ENCODE results near the gene DYNLRB2. TPM values are rescaled to one million over a fixed set of nuclear protein-coding genes. Genes with fewer than 3 reads are reported as not detected.

Gene DYNLRB2
- total RNA-seq, 1 donor, result not detected

DNA sequence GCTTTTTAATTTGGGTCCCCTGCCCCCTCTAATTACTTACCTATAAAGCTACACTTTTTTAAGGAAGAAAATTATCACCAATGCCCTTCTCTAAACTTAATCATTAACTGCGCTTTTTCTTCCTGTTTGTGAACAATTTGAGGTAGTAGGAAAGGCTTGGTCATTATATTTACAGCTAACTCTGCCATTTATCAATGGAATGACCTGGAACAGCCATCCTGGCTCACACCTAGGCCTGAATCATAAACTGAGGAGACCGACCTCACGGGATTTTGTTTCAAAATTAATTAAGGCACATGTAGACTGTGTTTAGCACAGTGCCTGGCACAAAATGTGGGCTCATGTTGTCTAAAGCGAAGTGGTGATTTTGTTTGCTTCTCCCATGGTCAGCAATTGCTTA, 15.4 kb upstream of the DYNLRB2 start:
- DNase-seq (ENCODE audit: insufficient read length, low spot score, missing footprints), result no peak
- H3K79me2 ChIP-seq (ENCODE audit: insufficient read depth, low read length), result no peaks in the 10 kb centered on the region
- H3K27me3 ChIP-seq (ENCODE audit: insufficient read depth, low read length), result peaks cover 6% of the 10 kb centered on the region
- H3K4me1 ChIP-seq (ENCODE audit: insufficient read depth, low read length), result no peaks in the 10 kb centered on the region
- H3K4me3 ChIP-seq (ENCODE audit: insufficient read depth, low read length), result no peak overlapping the region
- TF ChIP-seq, protein P1, sequence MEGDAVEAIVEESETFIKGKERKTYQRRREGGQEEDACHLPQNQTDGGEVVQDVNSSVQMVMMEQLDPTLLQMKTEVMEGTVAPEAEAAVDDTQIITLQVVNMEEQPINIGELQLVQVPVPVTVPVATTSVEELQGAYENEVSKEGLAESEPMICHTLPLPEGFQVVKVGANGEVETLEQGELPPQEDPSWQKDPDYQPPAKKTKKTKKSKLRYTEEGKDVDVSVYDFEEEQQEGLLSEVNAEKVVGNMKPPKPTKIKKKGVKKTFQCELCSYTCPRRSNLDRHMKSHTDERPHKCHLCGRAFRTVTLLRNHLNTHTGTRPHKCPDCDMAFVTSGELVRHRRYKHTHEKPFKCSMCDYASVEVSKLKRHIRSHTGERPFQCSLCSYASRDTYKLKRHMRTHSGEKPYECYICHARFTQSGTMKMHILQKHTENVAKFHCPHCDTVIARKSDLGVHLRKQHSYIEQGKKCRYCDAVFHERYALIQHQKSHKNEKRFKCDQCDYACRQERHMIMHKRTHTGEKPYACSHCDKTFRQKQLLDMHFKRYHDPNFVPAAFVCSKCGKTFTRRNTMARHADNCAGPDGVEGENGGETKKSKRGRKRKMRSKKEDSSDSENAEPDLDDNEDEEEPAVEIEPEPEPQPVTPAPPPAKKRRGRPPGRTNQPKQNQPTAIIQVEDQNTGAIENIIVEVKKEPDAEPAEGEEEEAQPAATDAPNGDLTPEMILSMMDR (IDR thresholded peaks at IDR 0.05; ENCODE audit: extremely low read depth, low read depth, low read length), result no peak
- H3K36me3 ChIP-seq (ENCODE audit: insufficient read depth, low read length), result no peaks in the 10 kb centered on the region
- H3K9me3 ChIP-seq (ENCODE audit: low read depth, low read length), result no peaks in the 10 kb centered on the region
- no peaks in the 10 kb centered on the region for H4K20me1 ChIP-seq (ENCODE audit: insufficient read depth, low read length)
- H2AFZ ChIP-seq (ENCODE audit: low read length), result no peak overlapping the region
- H3K27ac ChIP-seq (ENCODE audit: low read depth, low read length), result no peak overlapping the region
- H3K4me2 ChIP-seq (ENCODE audit: insufficient read depth, low read length), result no peak overlapping the region

DNA sequence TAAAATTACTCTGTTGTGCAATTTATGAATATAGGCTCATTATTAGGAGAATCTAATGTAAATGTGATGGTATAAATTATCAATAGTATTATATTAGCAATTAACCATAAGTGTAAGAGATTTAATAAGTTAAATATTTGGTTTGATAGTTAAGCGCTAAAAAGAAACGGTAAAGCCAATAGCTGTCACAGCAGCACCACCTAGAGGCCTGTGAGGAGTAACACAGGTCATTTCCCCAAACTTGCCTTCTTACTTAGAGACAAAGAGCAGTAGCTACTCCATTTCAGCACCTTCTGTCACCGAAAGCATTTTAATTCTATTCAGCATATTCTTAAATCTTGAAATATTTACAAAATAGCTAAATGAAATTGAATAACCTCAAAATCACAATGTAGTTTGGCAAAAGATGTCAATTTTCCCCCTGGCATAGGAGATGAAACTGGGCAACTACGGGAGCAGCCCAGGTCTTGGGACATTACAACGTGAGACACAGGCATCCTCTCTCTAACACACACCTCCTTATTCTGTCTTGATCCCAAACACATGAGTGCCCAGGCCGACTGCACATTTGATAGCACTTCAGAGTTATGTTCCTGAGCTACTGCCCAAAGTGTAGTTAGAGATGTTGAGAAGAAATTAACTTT, 14.3 kb upstream of the DYNLRB2 start:
- no peak overlapping the region for H3K27ac ChIP-seq (ENCODE audit: low read depth, low read length)
- H3K79me2 ChIP-seq (ENCODE audit: insufficient read depth, low read length), result no peaks in the 10 kb centered on the region
- DNase-seq (ENCODE audit: insufficient read length, low spot score, missing footprints), result peak; percentile 32
- no peak overlapping the region for H3K4me3 ChIP-seq (ENCODE audit: insufficient read depth, low read length)
- H3K36me3 ChIP-seq (ENCODE audit: insufficient read depth, low read length), result no peaks in the 10 kb centered on the region
- H2AFZ ChIP-seq (ENCODE audit: low read length), result no peak overlapping the region
- H3K27me3 ChIP-seq (ENCODE audit: insufficient read depth, low read length), result peaks cover 6% of the 10 kb centered on the region
- no peaks in the 10 kb centered on the region for H3K9me3 ChIP-seq (ENCODE audit: low read depth, low read length)
- no peaks in the 10 kb centered on the region for H4K20me1 ChIP-seq (ENCODE audit: insufficient read depth, low read length)
- no peak overlapping the region for H3K4me2 ChIP-seq (ENCODE audit: insufficient read depth, low read length)
- TF ChIP-seq, protein P1 (IDR thresholded peaks at IDR 0.05; ENCODE audit: extremely low read depth, low read depth, low read length), result peak; percentile 86
- H3K4me1 ChIP-seq (ENCODE audit: insufficient read depth, low read length), result no peaks in the 10 kb centered on the region

DNA sequence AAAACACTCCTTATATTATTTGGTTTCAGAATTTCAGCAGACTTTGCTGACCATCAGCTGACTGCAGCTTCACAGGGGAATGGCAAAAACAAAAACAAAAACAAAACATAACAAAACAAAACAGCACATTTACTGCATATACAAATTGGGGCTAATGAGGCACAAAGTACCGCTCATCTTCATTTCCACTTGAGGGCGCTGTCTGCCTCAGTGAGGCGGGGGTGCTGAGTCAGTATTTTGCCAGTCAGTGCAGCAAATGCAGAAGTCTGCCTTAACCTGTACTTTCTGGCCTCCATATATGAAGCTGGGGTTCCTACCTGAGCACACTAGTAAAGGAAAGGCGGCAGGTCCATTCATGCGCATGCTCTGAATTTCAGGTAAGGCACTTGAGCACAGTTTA, 13.5 kb upstream of the DYNLRB2 start:
- Histone ChIP-seq H3K4me2 (ENCODE audit: insufficient read depth, low read length) (no peak overlapping the region), H4K20me1 (ENCODE audit: insufficient read depth, low read length) (no peaks in the 10 kb centered on the region), H3K36me3 (ENCODE audit: insufficient read depth, low read length) (no peaks in the 10 kb centered on the region), H3K4me1 (ENCODE audit: insufficient read depth, low read length) (no peaks in the 10 kb centered on the region), H3K27me3 (ENCODE audit: insufficient read depth, low read length) (peaks cover 4% of the 10 kb centered on the region), H3K27ac (ENCODE audit: low read depth, low read length) (no peak overlapping the region), H3K79me2 (ENCODE audit: insufficient read depth, low read length) (no peaks in the 10 kb centered on the region), H3K9me3 (ENCODE audit: low read depth, low read length) (no peaks in the 10 kb centered on the region), H3K4me3 (ENCODE audit: insufficient read depth, low read length) (no peak overlapping the region), H2AFZ (ENCODE audit: low read length) (no peak overlapping the region)
- TF ChIP-seq, protein P1 (IDR thresholded peaks at IDR 0.05; ENCODE audit: extremely low read depth, low read depth, low read length), result peak; percentile 71
- DNase-seq (ENCODE audit: insufficient read length, low spot score, missing footprints), result peak; percentile 27

DNA sequence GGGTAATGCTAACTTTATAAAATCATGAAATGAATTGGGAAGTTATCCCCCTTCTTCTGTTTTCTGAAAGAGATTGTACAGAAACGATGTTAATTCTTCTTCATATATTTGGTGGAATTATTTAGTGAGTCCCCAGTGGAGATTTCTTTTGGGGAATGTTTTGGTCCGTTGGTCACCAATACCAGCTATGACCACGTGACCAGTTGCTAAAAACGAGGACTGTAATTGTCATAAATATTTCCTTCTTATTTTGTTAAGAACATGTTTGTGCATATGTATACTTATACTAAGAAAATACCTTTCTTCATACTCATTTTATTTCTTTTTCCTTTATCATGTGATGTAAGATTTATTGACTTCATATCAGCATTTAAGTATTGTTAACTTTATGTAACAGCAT, 10.3 kb upstream of the DYNLRB2 start:
- H2AFZ ChIP-seq (ENCODE audit: low read length), result no peak overlapping the region
- H3K27ac ChIP-seq (ENCODE audit: low read depth, low read length), result no peak overlapping the region
- no peaks in the 10 kb centered on the region for H3K9me3 ChIP-seq (ENCODE audit: low read depth, low read length)
- no peaks in the 10 kb centered on the region for H3K27me3 ChIP-seq (ENCODE audit: insufficient read depth, low read length)
- DNase-seq (ENCODE audit: insufficient read length, low spot score, missing footprints), result no peak
- H4K20me1 ChIP-seq (ENCODE audit: insufficient read depth, low read length), result no peaks in the 10 kb centered on the region
- H3K4me2 ChIP-seq (ENCODE audit: insufficient read depth, low read length), result no peak overlapping the region
- TF ChIP-seq, protein P1 (IDR thresholded peaks at IDR 0.05; ENCODE audit: extremely low read depth, low read depth, low read length), result no peak
- H3K36me3 ChIP-seq (ENCODE audit: insufficient read depth, low read length), result no peaks in the 10 kb centered on the region
- no peaks in the 10 kb centered on the region for H3K79me2 ChIP-seq (ENCODE audit: insufficient read depth, low read length)
- no peaks in the 10 kb centered on the region for H3K4me1 ChIP-seq (ENCODE audit: insufficient read depth, low read length)
- H3K4me3 ChIP-seq (ENCODE audit: insufficient read depth, low read length), result no peak overlapping the region
